ENCODE measurements around the gene ROR2. TPM values are rescaled to one million over a fixed set of nuclear protein-coding genes. Genes with fewer than 3 reads are reported as not detected.
A peak's percentile ranks its signal among the peaks of the same experiment; 100 is the strongest.

The ROR2 gene
- total RNA-seq, 2 donors from 2014 or later = 4.0 to 5.4 TPM

GRCh38 chr9:91899594-91899993, 50.4 kb downstream of the ROR2 start:
- intact Hi-C loops (cut with DNase I) = no loop called here
- Histone ChIP-seq H3K27me3 (no peaks in the 10 kb centered on the region), H3K9me3 (no peaks in the 10 kb centered on the region), H3K36me3 (replicated peaks in 1 of 2; ENCODE audit: insufficient read depth in 1 of 2, low read depth in 2 of 2) (no peaks in the 10 kb centered on the region), H3K4me3 (no peak overlapping the region), H3K4me1 (peaks cover 81% of the 10 kb centered on the region), H3K27ac (peak overlapping the region in 2 of 4 donors; percentile 41 to 54)
- WGBS, 2 donors = 53 to 68% methylated on average over 9 of the region's 9 CpGs
- no peak for DNase-seq
- TF ChIP-seq CTCF (IDR thresholded peaks at IDR 0.05) (no peak), POLR2A (IDR thresholded peaks at IDR 0.05) (no peak)
- ATAC-seq = no peak

GRCh38 chr9:91899219-91899563, 50.8 kb downstream of the ROR2 start:
- no peaks in the 10 kb centered on the region for H3K36me3 ChIP-seq (replicated peaks in 1 of 2; ENCODE audit: insufficient read depth in 1 of 2, low read depth in 2 of 2)
- H3K4me1 ChIP-seq = peaks cover 81% of the 10 kb centered on the region
- WGBS, 2 donors = 48 to 64% methylated on average over 2 of the region's 2 CpGs
- no peak for ATAC-seq
- H3K27me3 ChIP-seq = no peaks in the 10 kb centered on the region
- no peak overlapping the region for H3K4me3 ChIP-seq
- TF ChIP-seq CTCF (IDR thresholded peaks at IDR 0.05) (no peak), POLR2A (IDR thresholded peaks at IDR 0.05) (no peak)
- DNase-seq = no peak
- peak overlapping the region in 2 of 4 donors; percentile 41 to 54 for H3K27ac ChIP-seq
- no peaks in the 10 kb centered on the region for H3K9me3 ChIP-seq
- intact Hi-C loops (cut with DNase I) = no loop called here

- WGBS, 2 donors = 49 to 58% methylated on average over 11 to 17 of the region's 17 CpGs
- ATAC-seq (no peak), DNase-seq (peak in 3 of 4 donors; percentile 34 to 44 (median 39))
- Histone ChIP-seq H3K4me3 (no peak overlapping the region), H3K9me3 (no peaks in the 10 kb centered on the region), H3K36me3 (replicated peaks in 1 of 2; ENCODE audit: insufficient read depth in 1 of 2, low read depth in 2 of 2) (no peaks in the 10 kb centered on the region), H3K4me1 (peaks cover 81% of the 10 kb centered on the region), H3K27me3 (no peaks in the 10 kb centered on the region), H3K27ac (peak overlapping the region in 3 of 4 donors; percentile 25 to 54 (median 41))
- intact Hi-C loops (cut with DNase I) = no loop called here
- TF ChIP-seq CTCF (IDR thresholded peaks at IDR 0.05) (no peak), POLR2A (IDR thresholded peaks at IDR 0.05) (no peak)
These were observed 51.4 kb downstream of the ROR2 start for GRCh38 chr9:91898451-91899218.

GRCh38 chr9:91897201-91897600, 52.8 kb downstream of the ROR2 start:
- DNase-seq (no peak), ATAC-seq (no peak)
- Histone ChIP-seq H3K4me3 (no peak overlapping the region), H3K27me3 (no peaks in the 10 kb centered on the region), H3K36me3 (replicated peaks in 1 of 2; ENCODE audit: insufficient read depth in 1 of 2, low read depth in 2 of 2) (no peaks in the 10 kb centered on the region), H3K27ac (peak overlapping the region in 3 of 4 donors; percentile 25 to 53 (median 40)), H3K9me3 (no peaks in the 10 kb centered on the region), H3K4me1 (peaks cover 67% of the 10 kb centered on the region)
- intact Hi-C loops (cut with DNase I) = no loop called here
- TF ChIP-seq CTCF (IDR thresholded peaks at IDR 0.05) (no peak), POLR2A (IDR thresholded peaks at IDR 0.05) (no peak)
- 4 to 7% methylated on average over 1 of the region's 1 CpG for WGBS, 2 donors
